IMR-90 (cell line): Measurements from ENCODE around the gene SGK1. TPM values are rescaled to one million over a fixed set of nuclear protein-coding genes. Genes with fewer than 3 reads are reported as not detected.

Source experiments
- ATAC-seq: fragments of 200-7000 bp; cut with Tn5 transposase; 2 replicates; pipeline ENCODE4 v1.9.1; 2020; ENCODE audit warnings: low read depth, mild to moderate bottlenecking, moderate library complexity
- BruUV-seq: library from RNA; stranded (reverse); fragments of 400-500 nt; replicated peaks from 2 replicates; lab custom pipeline; 2021; lab: Mats Ljungman, UMichigan
- CTCF ChIA-PET: fragments of 300-600 bp; formaldehyde crosslinking; extraction: SDS; loops from one replicate; lab custom pipeline; 2021; ENCODE audit warnings: antibody characterized with exemption; lab: Yijun Ruan, JAX
- POLR2A ChIA-PET: fragments of 300-600 bp; sonication (Branson Sonifier 250); formaldehyde crosslinking; loops from one replicate; lab custom pipeline; 2022; ENCODE audit warnings: antibody characterized with exemption; ENCODE audit not compliant: unreplicated experiment; lab: Charles Lee
- DNase-seq: peaks from one replicate; pipeline ENCODE4 v3.0.0; 2013
- H2AFZ ChIP-seq: replicated peaks from 2 replicates; pipeline ENCODE3; 2013; ENCODE audit warnings: low read length, mild to moderate bottlenecking; ENCODE audit not compliant: poor library complexity
- H2AK5ac ChIP-seq: 2 replicates; pipeline ENCODE4 v1.6.1; 2013; ENCODE audit warnings: low read depth, low read length, inconsistent platforms
- H2AK9ac ChIP-seq: replicated peaks from 2 replicates; pipeline ENCODE3; 2013; ENCODE audit warnings: mild to moderate bottlenecking, low read depth, low read length, moderate library complexity; ENCODE audit not compliant: poor library complexity
- H2BK120ac ChIP-seq: 2 replicates; pipeline ENCODE4 v1.6.1; 2013; ENCODE audit warnings: low read depth, low read length, inconsistent platforms
- H2BK15ac ChIP-seq: 3 replicates; pipeline ENCODE4 v1.6.1; 2013; ENCODE audit warnings: low read depth, low read length, inconsistent platforms
- H2BK20ac ChIP-seq: 2 replicates; pipeline ENCODE4 v1.6.1; 2013; ENCODE audit warnings: low read depth, mild to moderate bottlenecking, inconsistent platforms, low read length, moderate library complexity
- H2BK5ac ChIP-seq: 2 replicates; pipeline ENCODE4 v1.6.1; 2013; ENCODE audit warnings: mild to moderate bottlenecking, low read depth, low read length, inconsistent platforms; ENCODE audit not compliant: poor library complexity, severe bottlenecking
- H3K14ac ChIP-seq: replicated peaks from 2 replicates; pipeline ENCODE4 v1.6.1; 2013; ENCODE audit warnings: low read depth, low read length, inconsistent platforms
- H3K18ac ChIP-seq: 2 replicates; pipeline ENCODE4 v1.6.1; 2013; ENCODE audit warnings: low read depth, low read length, control low read depth
- H3K23ac ChIP-seq: 2 replicates; pipeline ENCODE4 v1.6.1; 2013; ENCODE audit warnings: low read depth, low read length, inconsistent platforms
- H3K27ac ChIP-seq: 2 replicates; pipeline ENCODE4 v1.5.1; 2013; ENCODE audit warnings: mild to moderate bottlenecking, control low read depth, low read length; ENCODE audit not compliant: insufficient read depth
- H3K27me3 ChIP-seq: 2 replicates; pipeline ENCODE4 v1.6.1; 2013; ENCODE audit warnings: low read length; ENCODE audit not compliant: control insufficient read depth, insufficient read depth
- H3K36me3 ChIP-seq: 2 replicates; pipeline ENCODE4 v1.6.1; 2013; ENCODE audit warnings: low read length, mixed read lengths; ENCODE audit not compliant: control insufficient read depth, insufficient read depth
- H3K4ac ChIP-seq: 2 replicates; pipeline ENCODE4 v1.6.1; 2013; ENCODE audit warnings: low read depth, low read length, inconsistent platforms
- H3K4me1 ChIP-seq: 2 replicates; pipeline ENCODE4 v1.6.1; 2013; ENCODE audit warnings: low read length, mixed read lengths; ENCODE audit not compliant: control insufficient read depth, insufficient read depth
- H3K4me2 ChIP-seq: 2 replicates; pipeline ENCODE4 v1.6.1; 2013; ENCODE audit warnings: low read depth, mild to moderate bottlenecking, control low read depth, low read length, moderate library complexity
- H3K4me3 ChIP-seq: 2 replicates; pipeline ENCODE4 v1.5.1; 2013; ENCODE audit warnings: low read depth, mild to moderate bottlenecking, control low read depth, low read length, moderate library complexity; ENCODE audit not compliant: insufficient read depth
- H3K56ac ChIP-seq: 2 replicates; pipeline ENCODE4 v1.6.1; 2013; ENCODE audit warnings: low read length, inconsistent platforms; ENCODE audit not compliant: insufficient read depth; ENCODE audit errors: extremely low read depth
- H3K79me1 ChIP-seq, 2 experiments: 2 replicates each; pipeline ENCODE4 v1.6.1; 2013; ENCODE audit warnings: low read length in 2 of 2, inconsistent platforms in 1 of 2, low read depth in 1 of 2
- H3K9ac ChIP-seq: 2 replicates; pipeline ENCODE4 v1.6.1; 2013; ENCODE audit warnings: low read depth, low read length, control low read depth
- H3K9me1 ChIP-seq: 2 replicates; pipeline ENCODE4 v1.6.1; 2013; ENCODE audit warnings: low read length, inconsistent platforms; ENCODE audit not compliant: insufficient read depth
- H3K9me3 ChIP-seq: 2 replicates; pipeline ENCODE4 v1.6.1; 2013; ENCODE audit warnings: low read length; ENCODE audit not compliant: control insufficient read depth, insufficient read depth
- H4K20me1 ChIP-seq: 2 replicates; pipeline ENCODE4 v1.6.1; 2013; ENCODE audit warnings: low read length, inconsistent platforms; ENCODE audit not compliant: insufficient read depth
- H4K5ac ChIP-seq: 2 replicates; pipeline ENCODE4 v1.6.1; 2013; ENCODE audit warnings: mild to moderate bottlenecking, low read depth, low read length, control low read depth
- H4K8ac ChIP-seq, 2 experiments: 2 replicates each; pipeline ENCODE4 v1.6.1; 2013; ENCODE audit warnings: low read depth in 2 of 2, low read length in 2 of 2, control low read depth in 1 of 2, inconsistent platforms in 1 of 2
- H4K91ac ChIP-seq: 2 replicates; pipeline ENCODE4 v1.6.1; 2013; ENCODE audit warnings: low read depth, low read length, inconsistent platforms; ENCODE audit not compliant: insufficient read depth
- BHLHE40 ChIP-seq: fragments of 150-350 bp; IDR thresholded peaks from 2 replicates; pipeline ENCODE4 v1.6.1; 2016; ENCODE audit warnings: mild to moderate bottlenecking, low read depth, low read length
- CEBPB ChIP-seq: IDR thresholded peaks from 2 replicates; pipeline ENCODE4 v1.6.1; 2012; ENCODE audit warnings: low read depth, low read length, improper control_type of control experiment
- CHD1 ChIP-seq: IDR thresholded peaks from 2 replicates; pipeline ENCODE4 v1.6.1; 2012; ENCODE audit warnings: low read depth, low read length, improper control_type of control experiment
- ELK1 ChIP-seq: fragments of 150-350 bp; IDR thresholded peaks from 2 replicates; pipeline ENCODE4 v1.6.1; 2016; ENCODE audit warnings: low read depth, mild to moderate bottlenecking, low read length, moderate library complexity, borderline replicate concordance
- FOS ChIP-seq: fragments of 150-350 bp; IDR thresholded peaks from 2 replicates; pipeline ENCODE4 v1.6.1; 2016; ENCODE audit warnings: low read depth, low read length
- MAFK ChIP-seq: IDR thresholded peaks from 2 replicates; pipeline ENCODE4 v1.6.1; 2012; ENCODE audit warnings: low read depth, low read length, improper control_type of control experiment
- MAZ ChIP-seq: IDR thresholded peaks from 2 replicates; pipeline ENCODE4 v1.6.1; 2012; ENCODE audit warnings: low read depth, mild to moderate bottlenecking, low read length, improper control_type of control experiment, moderate library complexity, borderline replicate concordance
- MXI1 ChIP-seq: IDR thresholded peaks from 2 replicates; pipeline ENCODE4 v1.6.1; 2012; ENCODE audit warnings: low read depth, mild to moderate bottlenecking, low read length, moderate library complexity, borderline replicate concordance
- RCOR1 ChIP-seq: IDR thresholded peaks from 2 replicates; pipeline ENCODE4 v1.6.1; 2012; ENCODE audit warnings: mild to moderate bottlenecking, low read length, improper control_type of control experiment; ENCODE audit not compliant: insufficient replicate concordance
- RFX5 ChIP-seq: IDR thresholded peaks from 2 replicates; pipeline ENCODE4 v1.8.0; 2012; ENCODE audit warnings: low read depth, mild to moderate bottlenecking, low read length, moderate library complexity
- SMC3 ChIP-seq: fragments of 150-350 bp; IDR thresholded peaks from 2 replicates; pipeline ENCODE4 v1.6.1; 2016; ENCODE audit warnings: low read depth, mild to moderate bottlenecking, antibody characterized with exemption, low read length, moderate library complexity
- WGBS, 2 experiments: methylation state at CpG; one replicate each; pipeline versions ENCODE4 v1.1.5 to v1.1.7; 2013; ENCODE audit warnings: missing lambda C conversion rate in 2 of 2; ENCODE audit not compliant: insufficient read length in 1 of 2; ENCODE audit errors: extremely low coverage in 2 of 2; 5-methylcytosine and 5-hydroxymethylcytosine counted together
- dilution Hi-C: fragments of 300-500 bp; cut with HindIII; formaldehyde crosslinking; loops from one replicate; pipeline ENCODE4 v1.14.3; 2018; ENCODE audit warnings: low sequenced_read_pairs; ENCODE audit not compliant: unreplicated experiment
- in situ Hi-C: fragments of 300-500 bp; cut with MboI; formaldehyde crosslinking; loops from 3 replicates; pipeline ENCODE4 v1.14.3; 2019; ENCODE audit warnings: low sequenced_read_pairs, inconsistent platforms, mixed read lengths
- intact Hi-C: fragments of 100-400 bp; cut with micrococcal nuclease; formaldehyde crosslinking; loops from 2 replicates; pipeline ENCODE4 v1.10.0; 2022
- polyA plus RNA-seq, 3 experiments: library from polyadenylated mRNA; depleted of rRNA; stranded (reverse); fragments of >200 nt; gene quantifications; 2 replicates each; pipeline ENCODE4 v1.2.3, GENCODE V29; 2012; ENCODE audit warnings: low replicate concordance in 1 of 3
- total RNA-seq: library from RNA; depleted of rRNA; stranded (reverse); fragments of >200 nt; gene quantifications from 2 replicates; pipeline ENCODE4 v1.2.3, GENCODE V29; 2012
- TF ChIP-seq, protein P1 (sequence below): conservative IDR thresholded peaks from 2 replicates; pipeline ENCODE4 v1.5.1; 2012; ENCODE audit warnings: mild to moderate bottlenecking, low read depth, low read length, improper control_type of control experiment
- TF ChIP-seq, protein P2 (sequence below): fragments of 150-350 bp; IDR thresholded peaks from 2 replicates; pipeline ENCODE4 v1.6.1; 2017; ENCODE audit warnings: mild to moderate bottlenecking, antibody characterized with exemption, low read length, low read depth

SGK1 gene
- total and polyA plus RNA-seq, 2 of the 4 experiments (the other 2 are of a cell fraction), result 121 to 255 TPM

DNA sequence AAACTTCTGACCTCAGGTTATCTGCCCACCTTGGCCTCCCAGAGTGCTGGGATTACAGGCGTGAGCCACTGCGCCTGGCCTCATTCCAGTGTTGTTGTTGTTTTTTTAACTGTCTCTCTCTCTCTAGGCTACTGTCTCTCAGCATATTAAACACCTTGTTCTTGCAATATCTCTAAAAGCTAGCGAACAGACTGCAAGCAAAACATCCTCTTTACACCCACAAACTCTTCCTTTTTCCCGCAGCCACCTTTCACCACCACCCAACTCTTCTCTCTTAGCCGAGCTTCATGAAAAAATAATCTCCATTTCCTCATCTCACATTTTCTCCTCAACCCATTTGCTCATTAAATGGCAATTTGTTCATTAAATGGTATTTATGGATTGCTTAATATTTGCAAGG, 45.5 kb downstream of the SGK1 start:
- Histone ChIP-seq H3K9me1 (no peaks in the 10 kb centered on the region; the same call in 1 of the 2 replicates), H4K91ac (no peak overlapping the region), H2AK9ac (no peak overlapping the region), H3K9me3 (no peaks in the 10 kb centered on the region), H3K4me3 (no peak overlapping the region), H3K9ac (no peak overlapping the region), H3K4ac (no peak overlapping the region), H4K8ac (no peak overlapping the region), H3K79me1 (no peaks in the 10 kb centered on the region), H3K36me3 (no peaks in the 10 kb centered on the region), H4K5ac (no peak overlapping the region), H3K4me1 (peaks cover 4% of the 10 kb centered on the region), H3K27ac (no peak overlapping the region), H3K4me2 (no peak overlapping the region), H2AFZ (no peak overlapping the region), H2BK5ac (no peak overlapping the region), H2BK120ac (no peak overlapping the region), H3K56ac (no peak overlapping the region), H2AK5ac (no peak overlapping the region), H4K20me1 (no peaks in the 10 kb centered on the region), H3K23ac (no peak overlapping the region), H2BK20ac (no peak overlapping the region), H2BK15ac (no peak overlapping the region), H3K27me3 (no peaks in the 10 kb centered on the region), H3K18ac (no peak overlapping the region), H3K14ac (no peak overlapping the region)
- ChIA-PET POLR2A (interaction anchor here (0.6 kb wide), 2 partner anchors 22 to 150 kb away, joined by 3 to 4 read pairs; no protein-coding TSS in a partner anchor), CTCF (no interaction called here)
- ATAC-seq (no peak), DNase-seq (no peak)
- 100% methylated on average over 2 of the region's 5 CpGs; no CpG with 5 or more reads in 1 of the 2 experiments for WGBS, 2 experiments
- BruUV-seq, result no TSS peak
- intact Hi-C loops, result no loop called here
- in situ Hi-C loops, result no loop called here
- TF ChIP-seq BHLHE40, result no peak
- TF ChIP-seq MXI1, result no peak
- TF ChIP-seq, protein P1, sequence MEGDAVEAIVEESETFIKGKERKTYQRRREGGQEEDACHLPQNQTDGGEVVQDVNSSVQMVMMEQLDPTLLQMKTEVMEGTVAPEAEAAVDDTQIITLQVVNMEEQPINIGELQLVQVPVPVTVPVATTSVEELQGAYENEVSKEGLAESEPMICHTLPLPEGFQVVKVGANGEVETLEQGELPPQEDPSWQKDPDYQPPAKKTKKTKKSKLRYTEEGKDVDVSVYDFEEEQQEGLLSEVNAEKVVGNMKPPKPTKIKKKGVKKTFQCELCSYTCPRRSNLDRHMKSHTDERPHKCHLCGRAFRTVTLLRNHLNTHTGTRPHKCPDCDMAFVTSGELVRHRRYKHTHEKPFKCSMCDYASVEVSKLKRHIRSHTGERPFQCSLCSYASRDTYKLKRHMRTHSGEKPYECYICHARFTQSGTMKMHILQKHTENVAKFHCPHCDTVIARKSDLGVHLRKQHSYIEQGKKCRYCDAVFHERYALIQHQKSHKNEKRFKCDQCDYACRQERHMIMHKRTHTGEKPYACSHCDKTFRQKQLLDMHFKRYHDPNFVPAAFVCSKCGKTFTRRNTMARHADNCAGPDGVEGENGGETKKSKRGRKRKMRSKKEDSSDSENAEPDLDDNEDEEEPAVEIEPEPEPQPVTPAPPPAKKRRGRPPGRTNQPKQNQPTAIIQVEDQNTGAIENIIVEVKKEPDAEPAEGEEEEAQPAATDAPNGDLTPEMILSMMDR, result no peak
- no peak for TF ChIP-seq RFX5
- TF ChIP-seq SMC3, result no peak
- TF ChIP-seq MAFK, result no peak
- no peak for TF ChIP-seq FOS
- no peak for TF ChIP-seq CEBPB
- TF ChIP-seq MAZ, result no peak
- no peak for TF ChIP-seq RCOR1
- TF ChIP-seq, protein P2, sequence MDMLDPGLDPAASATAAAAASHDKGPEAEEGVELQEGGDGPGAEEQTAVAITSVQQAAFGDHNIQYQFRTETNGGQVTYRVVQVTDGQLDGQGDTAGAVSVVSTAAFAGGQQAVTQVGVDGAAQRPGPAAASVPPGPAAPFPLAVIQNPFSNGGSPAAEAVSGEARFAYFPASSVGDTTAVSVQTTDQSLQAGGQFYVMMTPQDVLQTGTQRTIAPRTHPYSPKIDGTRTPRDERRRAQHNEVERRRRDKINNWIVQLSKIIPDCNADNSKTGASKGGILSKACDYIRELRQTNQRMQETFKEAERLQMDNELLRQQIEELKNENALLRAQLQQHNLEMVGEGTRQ, result no peak
- no peak for TF ChIP-seq CHD1
- TF ChIP-seq ELK1, result no peak
- dilution Hi-C loops, result no loop called here
